Measurements from ENCODE around the gene CDC27.
"Not testable (repeated sequence)": the region's sequence is repeated elsewhere in the genome, so short reads cannot be mapped to it uniquely, and the experiment has no call there.

The CDC27 gene

GRCh38 chr17:47227862-47228261, 38.8 kb upstream of the CDC27 start:
- no peaks in the 10 kb centered on the region for H3K36me3 ChIP-seq (ENCODE audit: control insufficient read depth, insufficient read depth, low read length)
- DNase-seq (ENCODE audit: extremely low read depth, insufficient read length) = no peak
- H3K27me3 ChIP-seq (replicated peaks; ENCODE audit: control insufficient read depth, insufficient read depth, low read length) = no peaks in the 10 kb centered on the region
- TF ChIP-seq CTCF (IDR thresholded peaks at IDR 0.05; ENCODE audit: insufficient read depth, low read length, poor library complexity, severe bottlenecking) = no peak
- H3K4me3 ChIP-seq (replicated peaks; ENCODE audit: low read depth, low read length) = no peak overlapping the region

- no peak overlapping the region for H3K4me3 ChIP-seq (replicated peaks; ENCODE audit: low read depth, low read length)
- H3K36me3 ChIP-seq (ENCODE audit: control insufficient read depth, insufficient read depth, low read length) = no peaks in the 10 kb centered on the region
- no peak for DNase-seq (ENCODE audit: extremely low read depth, insufficient read length)
- no peaks in the 10 kb centered on the region for H3K27me3 ChIP-seq (replicated peaks; ENCODE audit: control insufficient read depth, insufficient read depth, low read length)
- TF ChIP-seq CTCF (IDR thresholded peaks at IDR 0.05; ENCODE audit: insufficient read depth, low read length, poor library complexity, severe bottlenecking) = no peak
Measured at GRCh38 chr17:47225911-47226688, 37.0 kb upstream of the CDC27 start.

- Histone ChIP-seq H3K36me3 (ENCODE audit: control insufficient read depth, insufficient read depth, low read length) (no peaks in the 10 kb centered on the region), H3K4me3 (replicated peaks; ENCODE audit: low read depth, low read length) (no peak overlapping the region), H3K27me3 (replicated peaks; ENCODE audit: control insufficient read depth, insufficient read depth, low read length) (no peaks in the 10 kb centered on the region)
- no peak for TF ChIP-seq CTCF (IDR thresholded peaks at IDR 0.05; ENCODE audit: insufficient read depth, low read length, poor library complexity, severe bottlenecking)
- no peak for DNase-seq (ENCODE audit: extremely low read depth, insufficient read length)
Measured at GRCh38 chr17:47225436-47225858, 36.4 kb upstream of the CDC27 start.

GRCh38 chr17:47224966-47225365, 35.9 kb upstream of the CDC27 start:
- no peak overlapping the region for H3K4me3 ChIP-seq (replicated peaks; ENCODE audit: low read depth, low read length)
- TF ChIP-seq CTCF (IDR thresholded peaks at IDR 0.05; ENCODE audit: insufficient read depth, low read length, poor library complexity, severe bottlenecking) = no peak
- no peaks in the 10 kb centered on the region for H3K36me3 ChIP-seq (ENCODE audit: control insufficient read depth, insufficient read depth, low read length)
- DNase-seq (ENCODE audit: extremely low read depth, insufficient read length) = no peak
- H3K27me3 ChIP-seq (replicated peaks; ENCODE audit: control insufficient read depth, insufficient read depth, low read length) = no peaks in the 10 kb centered on the region

GRCh38 chr17:47224077-47224476, 35.0 kb upstream of the CDC27 start:
- H3K36me3 ChIP-seq (ENCODE audit: control insufficient read depth, insufficient read depth, low read length); H3K27me3 ChIP-seq (replicated peaks; ENCODE audit: control insufficient read depth, insufficient read depth, low read length); DNase-seq (ENCODE audit: extremely low read depth, insufficient read length); H3K4me3 ChIP-seq (replicated peaks; ENCODE audit: low read depth, low read length): not testable (repeated sequence)

- no peak for TF ChIP-seq CTCF (IDR thresholded peaks at IDR 0.05; ENCODE audit: insufficient read depth, low read length, poor library complexity, severe bottlenecking)
- no peaks in the 10 kb centered on the region for H3K27me3 ChIP-seq (replicated peaks; ENCODE audit: control insufficient read depth, insufficient read depth, low read length)
- H3K4me3 ChIP-seq (replicated peaks; ENCODE audit: low read depth, low read length) = no peak overlapping the region
- no peak for DNase-seq (ENCODE audit: extremely low read depth, insufficient read length)
- no peaks in the 10 kb centered on the region for H3K36me3 ChIP-seq (ENCODE audit: control insufficient read depth, insufficient read depth, low read length)
Measured at GRCh38 chr17:47223460-47223859, 34.4 kb upstream of the CDC27 start.

Measured in GM06990 (cell line).